ENCODE measurements around the gene UBE2I.

Gene UBE2I

DNA sequence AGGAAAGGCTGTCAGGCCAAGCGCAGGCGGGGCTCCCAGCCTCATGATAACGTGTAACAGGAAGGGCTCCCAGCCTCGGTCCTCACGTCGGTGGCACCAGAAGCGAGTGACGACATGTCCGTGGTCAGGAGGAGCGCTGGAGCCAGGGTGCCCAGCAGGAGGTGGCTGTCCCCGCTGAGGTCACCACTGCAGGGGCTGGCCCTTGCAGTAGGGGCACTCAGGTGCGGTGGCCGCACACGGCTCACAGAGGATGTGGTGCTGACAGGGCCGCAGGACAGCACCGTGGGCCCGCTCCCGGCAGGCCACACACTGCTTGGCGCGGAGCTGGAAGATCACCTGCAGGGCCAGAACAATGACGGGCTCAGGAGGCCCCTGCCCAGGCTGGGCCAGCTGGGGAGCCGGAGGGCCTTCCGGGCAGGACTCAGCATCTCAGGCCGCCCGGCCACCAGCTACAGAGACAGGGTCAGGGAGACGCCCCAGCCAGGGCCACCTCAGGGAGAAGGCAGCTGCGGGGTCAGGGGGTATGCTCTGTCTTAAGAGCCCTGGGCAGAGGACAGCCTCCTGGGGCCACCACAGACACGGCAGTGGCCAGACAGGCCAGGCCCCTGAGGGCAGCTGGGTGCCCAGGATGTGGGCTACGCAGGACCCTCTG is 56.8 kb downstream of the UBE2I start:
- no peak for DNase-seq

DNA sequence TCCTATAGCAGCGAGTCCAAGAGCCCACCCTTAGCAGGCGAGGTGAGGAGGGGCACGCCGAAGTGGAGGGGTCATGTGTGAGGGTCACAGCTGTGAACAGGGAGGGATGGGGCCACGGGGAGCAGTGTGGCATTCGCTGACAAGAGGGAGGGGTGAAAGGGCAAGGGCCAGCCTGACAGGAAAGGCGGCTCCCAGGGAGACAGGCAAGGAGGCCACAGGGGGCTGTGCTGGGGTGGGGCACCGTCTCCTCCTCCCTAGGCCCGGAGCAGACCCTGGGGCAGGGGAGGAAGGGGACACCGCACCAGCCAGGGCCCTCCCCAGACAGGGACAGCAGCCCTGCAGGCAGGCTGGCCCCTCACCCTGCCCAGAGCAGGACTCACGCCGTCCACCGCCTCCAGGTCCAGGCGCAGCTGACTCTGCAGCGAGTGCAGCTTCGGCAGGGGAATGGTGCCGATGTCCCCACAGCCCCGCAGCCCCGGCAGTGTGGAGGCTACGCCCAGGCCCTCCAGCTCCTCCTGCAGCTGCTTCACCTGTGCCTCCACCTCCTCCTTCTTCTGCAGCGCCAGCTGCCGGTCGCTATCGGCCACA is 57.4 kb downstream of the UBE2I start:
- peak; percentile 39 for DNase-seq

DNA sequence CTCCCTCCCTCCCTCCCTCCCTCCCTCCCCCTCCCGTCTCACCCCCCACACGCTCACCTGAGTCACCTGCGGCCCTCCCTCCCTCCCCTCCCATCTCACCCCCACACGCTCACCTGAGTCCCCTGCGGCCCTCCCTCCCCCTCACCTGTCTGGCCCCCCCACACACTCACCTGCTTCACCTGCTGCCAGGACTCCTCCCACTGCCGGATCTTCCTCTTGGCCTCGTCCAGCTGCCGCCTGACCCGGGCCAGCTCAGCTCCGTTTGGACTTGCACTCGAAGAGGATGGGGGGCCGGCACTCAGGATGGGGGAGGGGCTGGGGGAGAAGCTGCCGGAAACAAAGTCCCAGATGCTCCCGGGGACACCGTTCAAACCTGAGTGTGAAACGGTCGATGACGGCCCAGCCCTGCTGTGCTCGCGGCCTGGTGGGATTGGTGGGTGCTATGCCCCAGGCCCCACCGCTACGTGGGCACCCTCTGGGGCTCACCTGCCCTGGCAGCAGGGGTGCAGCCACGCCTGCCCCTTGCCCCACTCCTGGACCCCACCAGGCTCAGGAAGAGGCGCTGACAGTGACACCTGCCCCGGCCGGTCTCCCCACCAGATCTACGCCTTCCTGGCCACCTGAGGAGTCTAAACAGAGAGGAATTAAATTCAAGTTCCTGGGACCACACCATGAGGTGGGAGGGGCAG is 58.2 kb downstream of the UBE2I start:
- no peak for DNase-seq

DNA sequence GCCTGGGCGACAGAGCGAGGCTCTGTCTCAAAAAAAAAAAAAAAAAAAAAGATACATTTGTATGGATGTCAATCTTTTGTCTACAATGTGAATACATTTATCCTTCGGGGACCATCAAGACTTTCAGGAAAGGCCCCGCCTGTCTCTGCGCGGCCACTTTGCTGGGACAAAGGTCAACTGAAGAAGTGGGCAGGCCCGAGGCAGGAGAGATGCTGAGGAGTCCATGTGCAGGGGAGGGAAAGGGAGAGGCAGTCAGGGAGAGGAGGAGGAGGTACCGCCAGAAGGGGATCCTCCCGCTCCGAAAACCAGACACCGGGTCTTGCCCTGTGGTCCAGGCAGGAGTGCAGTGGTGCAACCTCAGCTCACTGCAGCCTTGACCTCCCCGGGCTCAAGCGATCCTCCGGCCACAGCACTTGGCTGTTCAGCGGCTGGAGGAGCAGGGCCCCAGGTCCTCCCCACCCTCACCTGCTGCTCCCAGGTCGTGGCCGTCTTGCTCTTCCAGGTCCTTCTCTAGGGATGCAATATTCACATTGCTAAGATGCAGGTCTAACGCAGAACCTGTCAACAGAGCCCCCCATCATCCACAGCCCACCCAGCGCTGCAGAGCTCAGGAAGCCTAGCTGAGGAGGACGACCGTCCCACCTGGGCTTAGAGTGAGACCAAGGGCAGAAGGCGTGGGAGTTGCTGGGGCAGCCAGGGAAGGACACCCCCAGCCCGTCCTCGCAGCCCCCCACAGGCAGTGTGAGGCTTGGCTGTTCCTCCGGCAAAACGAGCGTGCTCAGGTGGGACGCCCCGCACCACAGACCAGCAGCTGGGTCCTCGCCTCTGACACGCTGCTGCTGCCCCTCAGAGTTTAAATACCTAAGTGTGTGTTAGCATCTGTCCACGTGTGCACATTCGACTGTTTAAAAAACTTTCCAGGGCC is 61.9 kb downstream of the UBE2I start:
- DNase-seq: no peak

DNA sequence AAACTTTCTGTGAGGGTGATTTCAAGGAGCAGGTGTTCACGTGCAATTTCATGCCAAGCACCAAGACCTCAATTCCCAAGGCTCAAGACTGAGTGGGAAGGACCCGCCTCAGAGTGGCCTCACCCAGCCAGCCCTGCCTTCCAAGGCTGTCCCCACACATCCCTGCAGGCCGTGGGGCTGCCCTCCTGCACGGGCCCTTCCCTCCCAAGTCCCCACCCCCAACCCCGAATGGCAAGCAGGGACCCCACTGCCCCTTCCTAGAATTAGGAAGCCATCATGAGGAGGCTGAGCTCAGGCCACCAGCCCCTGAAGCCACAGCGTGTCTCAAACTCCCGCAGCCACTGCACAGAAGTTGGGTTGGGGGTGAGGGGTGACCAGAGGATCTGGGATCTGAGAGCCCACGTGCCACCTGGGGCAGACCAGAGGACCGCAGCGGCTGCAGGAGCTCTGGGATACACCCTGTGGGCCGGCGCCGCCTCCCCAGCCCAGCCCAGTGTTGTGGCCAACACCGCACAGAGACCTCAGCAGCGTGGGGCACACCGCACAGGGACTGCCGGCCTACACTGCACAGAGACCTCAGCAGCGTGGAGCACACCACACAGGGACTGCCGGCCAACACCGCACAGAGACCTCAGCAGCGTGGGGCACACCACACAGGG is 63.0 kb downstream of the UBE2I start:
- no peak for DNase-seq

DNA sequence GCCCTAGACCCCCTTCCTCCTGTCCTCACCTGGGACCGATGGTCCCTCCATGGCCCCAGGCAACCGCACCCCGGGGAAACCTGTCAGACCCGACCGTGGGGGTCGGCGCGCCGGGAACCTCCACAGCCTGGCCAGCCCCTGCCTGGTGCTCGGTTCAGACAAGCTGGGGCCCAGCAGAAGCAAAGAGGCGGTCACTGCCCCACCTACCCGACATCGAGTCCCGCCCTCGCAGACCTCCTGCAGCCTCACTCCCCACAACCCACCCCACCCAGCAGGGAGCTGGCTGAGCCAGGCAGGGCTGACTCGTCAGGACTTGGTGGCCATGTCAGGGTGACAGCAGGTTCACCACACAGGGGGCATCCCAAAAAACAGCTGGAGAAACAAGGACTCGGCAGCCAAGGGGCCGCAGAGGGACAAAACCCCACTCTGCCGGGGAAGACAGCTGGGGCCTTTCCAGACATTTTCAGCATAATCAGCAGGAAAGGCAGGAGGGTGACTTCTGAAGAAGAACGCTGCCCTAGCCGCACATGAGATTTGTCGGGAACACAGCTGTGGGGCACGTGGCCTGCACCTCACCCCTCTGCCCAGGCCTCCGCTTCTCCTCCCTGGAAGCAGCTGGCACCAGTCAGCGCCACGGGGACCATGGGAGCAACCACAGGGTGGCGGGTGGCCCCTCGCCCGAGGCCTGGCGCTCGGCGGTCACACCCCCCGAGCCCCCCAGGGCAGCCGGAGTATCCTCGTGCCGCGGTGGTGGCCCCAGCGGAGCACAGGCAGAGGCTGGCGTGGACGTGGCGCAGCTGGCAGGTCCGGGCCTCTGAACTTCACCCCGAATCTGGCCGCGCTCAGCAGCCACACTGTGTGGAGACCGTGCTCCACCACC is 65.2 kb downstream of the UBE2I start:
- DNase-seq: no peak

DNA sequence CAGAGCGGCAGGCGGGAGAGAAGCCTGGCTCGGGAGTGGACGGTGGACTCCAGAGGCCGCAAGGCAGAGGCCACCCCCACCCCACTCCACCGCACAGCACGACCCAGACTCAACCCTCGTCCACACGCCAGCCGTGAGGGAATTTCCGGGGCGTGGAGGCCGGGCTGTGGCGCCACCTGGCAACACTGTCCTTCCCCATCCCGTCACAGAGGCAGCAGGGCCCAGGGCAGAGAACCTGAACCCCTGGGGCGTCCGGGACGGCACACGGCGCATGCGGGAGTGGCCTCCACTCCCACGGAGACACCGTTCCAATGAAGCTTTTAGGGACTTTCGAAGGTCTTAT is 65.8 kb downstream of the UBE2I start:
- no peak for DNase-seq

DNA sequence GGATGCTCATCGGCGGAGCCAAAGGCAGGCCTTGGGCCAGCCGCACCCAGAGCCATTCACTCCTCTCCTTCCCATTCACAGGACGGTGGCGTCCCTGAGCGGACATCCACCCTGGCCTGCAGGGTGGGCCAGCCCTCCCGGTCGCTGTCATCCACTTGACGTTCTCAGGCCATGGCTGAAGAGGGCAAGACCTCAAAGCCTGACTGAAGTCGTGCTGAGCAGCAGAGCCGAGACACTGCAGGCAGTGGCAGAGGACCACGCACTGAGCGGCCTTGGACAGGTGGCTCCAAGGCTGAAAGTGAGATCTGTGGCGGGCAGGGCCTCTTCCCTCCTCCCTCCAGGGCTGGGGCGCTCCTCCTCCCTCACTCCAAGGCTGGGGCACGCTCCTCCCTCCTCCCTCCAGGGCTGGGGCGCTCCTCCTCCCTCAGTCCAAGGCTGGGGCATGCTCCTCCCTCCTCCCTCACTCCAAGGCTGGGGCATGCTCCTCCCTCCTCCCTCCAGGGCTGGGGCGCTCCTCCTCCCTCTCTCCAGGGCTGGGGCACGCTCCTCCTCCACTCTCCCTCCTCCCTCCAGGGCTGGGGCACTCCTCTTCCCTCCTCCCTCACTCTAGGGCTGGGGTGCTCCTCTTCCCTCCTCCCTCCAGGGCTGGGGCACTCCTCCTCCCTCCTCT is 66.4 kb downstream of the UBE2I start:
- no peak for DNase-seq
